ENCODE data around the gene MBNL2. TPM values are rescaled to one million over a fixed set of nuclear protein-coding genes. Genes with fewer than 3 reads are reported as not detected.
A peak's percentile ranks its signal among the peaks of the same experiment; 100 is the strongest.

MBNL2 gene
- total and polyA plus RNA-seq, 2 of the 13 experiments (the other 11 are each of a cell fraction or from before 2014, with no cell fraction given) = 30.8 to 59.0 TPM

GRCh38 chr13:97221989-97222700 lies at the start of gene MBNL2 (continued):
- no peak for TF ChIP-seq LBX2 (CRISPR knock-in tag; IDR thresholded peaks at IDR 0.05; ENCODE audit: borderline replicate concordance)
- TF ChIP-seq, protein P1, sequence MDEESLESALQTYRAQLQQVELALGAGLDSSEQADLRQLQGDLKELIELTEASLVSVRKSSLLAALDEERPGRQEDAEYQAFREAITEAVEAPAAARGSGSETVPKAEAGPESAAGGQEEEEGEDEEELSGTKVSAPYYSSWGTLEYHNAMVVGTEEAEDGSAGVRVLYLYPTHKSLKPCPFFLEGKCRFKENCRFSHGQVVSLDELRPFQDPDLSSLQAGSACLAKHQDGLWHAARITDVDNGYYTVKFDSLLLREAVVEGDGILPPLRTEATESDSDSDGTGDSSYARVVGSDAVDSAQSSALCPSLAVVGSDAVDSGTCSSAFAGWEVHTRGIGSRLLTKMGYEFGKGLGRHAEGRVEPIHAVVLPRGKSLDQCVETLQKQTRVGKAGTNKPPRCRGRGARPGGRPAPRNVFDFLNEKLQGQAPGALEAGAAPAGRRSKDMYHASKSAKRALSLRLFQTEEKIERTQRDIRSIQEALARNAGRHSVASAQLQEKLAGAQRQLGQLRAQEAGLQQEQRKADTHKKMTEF (CRISPR knock-in tag; IDR thresholded peaks at IDR 0.05) = peak; percentile 36; the same call in 1 of the 2 replicates
- peak; percentile 66 for TF ChIP-seq ZNF792 (CRISPR knock-in tag; IDR thresholded peaks at IDR 0.05)
- peak; percentile 87 for TF ChIP-seq ATF1 (CRISPR knock-in tag; IDR thresholded peaks at IDR 0.05)
- peak; percentile 61; the same call in 1 of the 2 replicates for TF ChIP-seq ZNF547 (CRISPR knock-in tag; IDR thresholded peaks at IDR 0.05)
- peak; percentile 55; the same call in 1 of the 2 replicates for TF ChIP-seq FOXJ3 (CRISPR knock-in tag; IDR thresholded peaks at IDR 0.05; ENCODE audit: borderline replicate concordance)
- TF ChIP-seq ZNF883 (CRISPR knock-in tag; IDR thresholded peaks at IDR 0.05; ENCODE audit: not compliant biosample characterization) = no peak
- TF ChIP-seq ZNF790 (CRISPR knock-in tag; IDR thresholded peaks at IDR 0.05; ENCODE audit: borderline replicate concordance) = no peak
- TF ChIP-seq, protein P2, sequence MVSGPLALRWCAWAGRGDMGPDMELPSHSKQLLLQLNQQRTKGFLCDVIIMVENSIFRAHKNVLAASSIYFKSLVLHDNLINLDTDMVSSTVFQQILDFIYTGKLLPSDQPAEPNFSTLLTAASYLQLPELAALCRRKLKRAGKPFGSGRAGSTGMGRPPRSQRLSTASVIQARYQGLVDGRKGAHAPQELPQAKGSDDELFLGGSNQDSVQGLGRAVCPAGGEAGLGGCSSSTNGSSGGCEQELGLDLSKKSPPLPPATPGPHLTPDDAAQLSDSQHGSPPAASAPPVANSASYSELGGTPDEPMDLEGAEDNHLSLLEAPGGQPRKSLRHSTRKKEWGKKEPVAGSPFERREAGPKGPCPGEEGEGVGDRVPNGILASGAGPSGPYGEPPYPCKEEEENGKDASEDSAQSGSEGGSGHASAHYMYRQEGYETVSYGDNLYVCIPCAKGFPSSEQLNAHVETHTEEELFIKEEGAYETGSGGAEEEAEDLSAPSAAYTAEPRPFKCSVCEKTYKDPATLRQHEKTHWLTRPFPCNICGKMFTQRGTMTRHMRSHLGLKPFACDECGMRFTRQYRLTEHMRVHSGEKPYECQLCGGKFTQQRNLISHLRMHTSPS (CRISPR knock-in tag; IDR thresholded peaks at IDR 0.05; ENCODE audit: low read depth) = no peak
- TF ChIP-seq ZNF510 (CRISPR knock-in tag; IDR thresholded peaks at IDR 0.05; ENCODE audit: low read depth) = no peak
- TF ChIP-seq, protein P3, sequence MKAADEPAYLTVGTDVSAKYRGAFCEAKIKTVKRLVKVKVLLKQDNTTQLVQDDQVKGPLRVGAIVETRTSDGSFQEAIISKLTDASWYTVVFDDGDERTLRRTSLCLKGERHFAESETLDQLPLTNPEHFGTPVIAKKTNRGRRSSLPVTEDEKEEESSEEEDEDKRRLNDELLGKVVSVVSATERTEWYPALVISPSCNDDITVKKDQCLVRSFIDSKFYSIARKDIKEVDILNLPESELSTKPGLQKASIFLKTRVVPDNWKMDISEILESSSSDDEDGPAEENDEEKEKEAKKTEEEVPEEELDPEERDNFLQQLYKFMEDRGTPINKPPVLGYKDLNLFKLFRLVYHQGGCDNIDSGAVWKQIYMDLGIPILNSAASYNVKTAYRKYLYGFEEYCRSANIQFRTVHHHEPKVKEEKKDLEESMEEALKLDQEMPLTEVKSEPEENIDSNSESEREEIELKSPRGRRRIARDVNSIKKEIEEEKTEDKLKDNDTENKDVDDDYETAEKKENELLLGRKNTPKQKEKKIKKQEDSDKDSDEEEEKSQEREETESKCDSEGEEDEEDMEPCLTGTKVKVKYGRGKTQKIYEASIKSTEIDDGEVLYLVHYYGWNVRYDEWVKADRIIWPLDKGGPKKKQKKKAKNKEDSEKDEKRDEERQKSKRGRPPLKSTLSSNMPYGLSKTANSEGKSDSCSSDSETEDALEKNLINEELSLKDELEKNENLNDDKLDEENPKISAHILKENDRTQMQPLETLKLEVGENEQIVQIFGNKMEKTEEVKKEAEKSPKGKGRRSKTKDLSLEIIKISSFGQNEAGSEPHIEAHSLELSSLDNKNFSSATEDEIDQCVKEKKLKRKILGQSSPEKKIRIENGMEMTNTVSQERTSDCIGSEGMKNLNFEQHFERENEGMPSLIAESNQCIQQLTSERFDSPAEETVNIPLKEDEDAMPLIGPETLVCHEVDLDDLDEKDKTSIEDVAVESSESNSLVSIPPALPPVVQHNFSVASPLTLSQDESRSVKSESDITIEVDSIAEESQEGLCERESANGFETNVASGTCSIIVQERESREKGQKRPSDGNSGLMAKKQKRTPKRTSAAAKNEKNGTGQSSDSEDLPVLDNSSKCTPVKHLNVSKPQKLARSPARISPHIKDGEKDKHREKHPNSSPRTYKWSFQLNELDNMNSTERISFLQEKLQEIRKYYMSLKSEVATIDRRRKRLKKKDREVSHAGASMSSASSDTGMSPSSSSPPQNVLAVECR (CRISPR knock-in tag; IDR thresholded peaks at IDR 0.05; ENCODE audit: borderline replicate concordance) = peak; percentile 65; the same call in 1 of the 2 replicates
- TF ChIP-seq HOXA3 (CRISPR knock-in tag; IDR thresholded peaks at IDR 0.05) = peak; percentile 29; the same call in 1 of the 2 replicates
- no peak for TF ChIP-seq MAZ (IDR thresholded peaks at IDR 0.05; ENCODE audit: borderline replicate concordance, low read depth, low read length)
- 0 out of 2 replicates have a peak, but pooled peaks have one; percentile 60 for TF ChIP-seq MAZ (CRISPR knock-in tag; IDR thresholded peaks at IDR 0.05; ENCODE audit: low read depth)
- no peak for TF ChIP-seq ISX (CRISPR knock-in tag; conservative IDR thresholded peaks at IDR 0.05)
- TF ChIP-seq ZNF597 (CRISPR knock-in tag; IDR thresholded peaks at IDR 0.05) = no peak
- peak; percentile 92 for TF ChIP-seq TAF1 (CRISPR knock-in tag; IDR thresholded peaks at IDR 0.05)
- TF ChIP-seq FOXK2 (IDR thresholded peaks at IDR 0.05) = peak; percentile 73
- peak; percentile 64 for TF ChIP-seq SP4 (CRISPR knock-in tag; IDR thresholded peaks at IDR 0.05)
- peak; percentile 93 for TF ChIP-seq POLR2AphosphoS5 (IDR thresholded peaks at IDR 0.05; ENCODE audit: low read depth, low read length)
- TF ChIP-seq ZNF720 (CRISPR knock-in tag; IDR thresholded peaks at IDR 0.05) = no peak
- TF ChIP-seq ZNF772 (CRISPR knock-in tag; IDR thresholded peaks at IDR 0.05) = 0 out of 2 replicates have a peak, but pooled peaks have one; percentile 21
